H1 (cell line): ENCODE results near the gene BTBD9. TPM values are rescaled to one million over a fixed set of nuclear protein-coding genes. Genes with fewer than 3 reads are reported as not detected.

Experiments
- CTCF ChIA-PET: fragments of 300-600 bp; sonication (Branson Sonifier 250); formaldehyde crosslinking; loops from one replicate; lab custom pipeline; 2021; ENCODE audit not compliant: partially characterized antibody; lab: Charles Lee
- POLR2A ChIA-PET: fragments of 300-600 bp; sonication (Branson Sonifier 250); formaldehyde crosslinking; loops from one replicate; lab custom pipeline; 2021; ENCODE audit warnings: inconsistent platforms; ENCODE audit not compliant: partially characterized antibody; lab: Charles Lee
- DNase-seq, 2 experiments: peaks; one replicate each; pipeline versions ENCODE4 v3.0.0 to v3.0.0-alpha.2; 2010 to 2022; ENCODE audit warnings: low spot score in 2 of 2, low read depth in 1 of 2, mixed read lengths in 1 of 2
- FAIRE-seq: peaks from 2 replicates; lab custom pipeline; 2011; peaks lifted over from hg19 to GRCh38; lab: Jason Lieb, UNC
- H2AFZ ChIP-seq: 2 replicates; pipeline ENCODE4 v1.8.1; 2012; ENCODE audit warnings: low read length, inconsistent platforms
- H2AK5ac ChIP-seq: 2 replicates; pipeline ENCODE4 v1.6.1; 2013; ENCODE audit warnings: low read depth, low read length
- H2BK120ac ChIP-seq: replicated peaks from 2 replicates; pipeline ENCODE3; 2013; ENCODE audit warnings: low read depth, low read length, inconsistent platforms
- H2BK12ac ChIP-seq: 2 replicates; pipeline ENCODE4 v1.6.1; 2013; ENCODE audit warnings: low read depth, low read length
- H2BK15ac ChIP-seq: 2 replicates; pipeline ENCODE4 v1.6.1; 2013; ENCODE audit warnings: low read length
- H2BK20ac ChIP-seq: 2 replicates; pipeline ENCODE4 v1.6.1; 2013; ENCODE audit warnings: low read length
- H2BK5ac ChIP-seq: 2 replicates; pipeline ENCODE4 v1.6.1; 2013; ENCODE audit warnings: low read depth, low read length
- H3K14ac ChIP-seq: 2 replicates; pipeline ENCODE4 v1.6.1; 2013; ENCODE audit warnings: inconsistent platforms; ENCODE audit not compliant: insufficient read length
- H3K18ac ChIP-seq: 2 replicates; pipeline ENCODE4 v1.6.1; 2013; ENCODE audit warnings: low read length; ENCODE audit errors: extremely low read depth
- H3K23ac ChIP-seq: 2 replicates; pipeline ENCODE4 v1.6.1; 2013; ENCODE audit warnings: inconsistent platforms; ENCODE audit not compliant: insufficient read length
- H3K23me2 ChIP-seq: 2 replicates; pipeline ENCODE4 v1.6.1; 2013; ENCODE audit warnings: low read depth, low read length
- H3K27ac ChIP-seq: 2 replicates; pipeline ENCODE4 v1.6.1; 2011; ENCODE audit warnings: low read depth, low read length, inconsistent platforms
- H3K27me3 ChIP-seq, 4 experiments: replicated peaks in 1 of 4; 1 replicate in 1 of 4; 2 replicates in 3 of 4; pipeline versions ENCODE4 v1.6.1 to v1.8.1; 2011 to 2013; ENCODE audit warnings: low read length in 3 of 4, mild to moderate bottlenecking in 3 of 4, inconsistent platforms in 2 of 4, mixed read lengths in 2 of 4, moderate library complexity in 1 of 4; ENCODE audit not compliant: control insufficient read depth in 3 of 4, insufficient read depth in 3 of 4; ENCODE audit errors: extremely low read depth in 1 of 4
- H3K36me3 ChIP-seq, 4 experiments: 2 replicates each; pipeline versions ENCODE4 v1.6.1 to v1.8.1; 2011 to 2013; ENCODE audit warnings: mild to moderate bottlenecking in 4 of 4, low read length in 3 of 4, moderate library complexity in 2 of 4, control low read depth in 1 of 4, inconsistent platforms in 1 of 4; ENCODE audit not compliant: insufficient read depth in 4 of 4, control insufficient read depth in 2 of 4
- H3K4ac ChIP-seq: replicated peaks from 2 replicates; pipeline ENCODE3; 2013; ENCODE audit warnings: low read length, low read depth, mixed read lengths, inconsistent platforms; ENCODE audit not compliant: insufficient read length
- H3K4me1 ChIP-seq, 4 experiments: replicated peaks in 1 of 4; 1 replicate in 1 of 4; 2 replicates in 3 of 4; pipeline versions ENCODE4 v1.6.1 to v1.8.1; 2011 to 2013; ENCODE audit warnings: low read length in 3 of 4, inconsistent platforms in 2 of 4, mixed read lengths in 1 of 4; ENCODE audit not compliant: insufficient read depth in 4 of 4, control insufficient read depth in 3 of 4
- H3K4me2 ChIP-seq, 2 experiments: 2 replicates each; pipeline versions ENCODE4 v1.6.1 to v1.8.1; 2011 to 2013; ENCODE audit warnings: low read depth in 2 of 2, low read length in 2 of 2, control low read depth in 1 of 2, inconsistent platforms in 1 of 2, mild to moderate bottlenecking in 1 of 2; ENCODE audit not compliant: insufficient read depth in 1 of 2
- H3K4me3 ChIP-seq, 4 experiments: fragments of 200-600, 300-600 bp in 1 of 4; sonication (generic), shearing (Covaris generic), sonication (Bioruptor Twin) in 1 of 4; 2 replicates each; pipeline versions ENCODE4 v1.5.1 to v1.8.1; 2011 to 2016; ENCODE audit warnings: low read length in 4 of 4, low read depth in 3 of 4, control low read depth in 2 of 4, inconsistent platforms in 2 of 4, mild to moderate bottlenecking in 2 of 4, mixed read lengths in 1 of 4, moderate library complexity in 1 of 4; ENCODE audit not compliant: insufficient read depth in 2 of 4; ENCODE audit errors: extremely low read depth in 1 of 4
- H3K56ac ChIP-seq: replicated peaks from 2 replicates; pipeline ENCODE3; 2013; ENCODE audit warnings: low read depth, mild to moderate bottlenecking, mixed read lengths, low read length, inconsistent platforms; ENCODE audit not compliant: insufficient read length
- H3K79me1 ChIP-seq: 2 replicates; pipeline ENCODE4 v1.6.1; 2013; ENCODE audit warnings: low read depth, low read length, control low read depth
- H3K79me2 ChIP-seq, 2 experiments: 2 replicates each; pipeline versions ENCODE4 v1.6.1 to v1.8.1; 2012 to 2013; ENCODE audit warnings: low read length in 2 of 2, mild to moderate bottlenecking in 2 of 2, inconsistent platforms in 1 of 2; ENCODE audit not compliant: insufficient read depth in 2 of 2, control insufficient read depth in 1 of 2
- H3K9ac ChIP-seq, 4 experiments: replicated peaks in 1 of 4; 1 replicate in 1 of 4; 2 replicates in 3 of 4; pipeline versions ENCODE4 v1.6.1 to v1.8.1; 2011 to 2013; ENCODE audit warnings: low read depth in 3 of 4, low read length in 3 of 4, control low read depth in 2 of 4, mild to moderate bottlenecking in 2 of 4, moderate library complexity in 2 of 4, inconsistent platforms in 1 of 4; ENCODE audit errors: extremely low read depth in 1 of 4
- H3K9me3 ChIP-seq, 2 experiments: 2 replicates each; pipeline versions ENCODE4 v1.6.1 to v1.8.1; 2012 to 2013; ENCODE audit warnings: mild to moderate bottlenecking in 2 of 2, moderate library complexity in 2 of 2, control low read depth in 1 of 2, inconsistent platforms in 1 of 2, low read depth in 1 of 2, low read length in 1 of 2, mixed read lengths in 1 of 2; ENCODE audit not compliant: insufficient read depth in 2 of 2
- H4K20me1 ChIP-seq, 2 experiments: replicated peaks in 1 of 2; 2 replicates each; pipeline versions ENCODE3 to v1.8.1; 2011 to 2013; ENCODE audit warnings: inconsistent platforms in 2 of 2, low read length in 2 of 2, mild to moderate bottlenecking in 1 of 2; ENCODE audit not compliant: insufficient read depth in 2 of 2, control insufficient read depth in 1 of 2
- H4K5ac ChIP-seq: 2 replicates; pipeline ENCODE4 v1.6.1; 2013; ENCODE audit warnings: low read length, low read depth, mixed read lengths, inconsistent platforms; ENCODE audit not compliant: insufficient read length
- H4K8ac ChIP-seq: 2 replicates; pipeline ENCODE4 v1.8.0; 2013; ENCODE audit warnings: mild to moderate bottlenecking, moderate library complexity, low read length, inconsistent platforms; ENCODE audit not compliant: insufficient read depth; ENCODE audit errors: extremely low read depth
- H4K91ac ChIP-seq: replicated peaks from 2 replicates; pipeline ENCODE3; 2013; ENCODE audit warnings: low read length, mixed read lengths, inconsistent platforms; ENCODE audit not compliant: insufficient read length
- ATF3 ChIP-seq: IDR thresholded peaks from 2 replicates; pipeline ENCODE4 v1.6.1; 2011; ENCODE audit warnings: low read depth, mild to moderate bottlenecking, low read length; ENCODE audit not compliant: insufficient read depth
- BCL11A ChIP-seq, 2 experiments: IDR thresholded peaks; one replicate each; pipeline ENCODE4 v1.6.1; 2011; ENCODE audit warnings: low read depth in 2 of 2, low read length in 2 of 2, mild to moderate bottlenecking in 2 of 2
- CEBPB ChIP-seq: IDR thresholded peaks from 2 replicates; pipeline ENCODE4 v1.6.1; 2012; ENCODE audit warnings: low read depth, low read length
- E2F6 ChIP-seq: IDR thresholded peaks from 2 replicates; pipeline ENCODE4 v1.6.1; 2012; ENCODE audit warnings: inconsistent platforms
- FOSL1 ChIP-seq: IDR thresholded peaks from 2 replicates; pipeline ENCODE4 v1.6.1; 2011; ENCODE audit warnings: mild to moderate bottlenecking, low read depth, low read length, moderate library complexity; ENCODE audit not compliant: insufficient read depth
- HDAC2 ChIP-seq, 2 experiments: fragments of 300-600 bp in 1 of 2; sonication (generic) in 1 of 2; IDR thresholded peaks; 2 replicates each; pipeline ENCODE4 v1.6.1; 2011 to 2012; ENCODE audit warnings: low read depth in 2 of 2, low read length in 2 of 2, mild to moderate bottlenecking in 2 of 2, moderate library complexity in 2 of 2, borderline replicate concordance in 1 of 2, inconsistent platforms in 1 of 2
- HDAC6 ChIP-seq: IDR thresholded peaks from one replicate; pipeline ENCODE4 v1.7.1; 2012; ENCODE audit warnings: low read depth, mild to moderate bottlenecking, inconsistent platforms, low read length, moderate library complexity
- JUND ChIP-seq: IDR thresholded peaks from 2 replicates; pipeline ENCODE4 v1.6.1; 2011; ENCODE audit warnings: mild to moderate bottlenecking, improper control_type of control experiment, low read length
- KDM5A ChIP-seq: fragments of 200-600 bp; IDR thresholded peaks from 2 replicates; pipeline ENCODE4 v1.7.1; 2012; ENCODE audit warnings: mild to moderate bottlenecking, low read length, inconsistent platforms, mixed read lengths
- POLR2AphosphoS5 ChIP-seq: IDR thresholded peaks from 2 replicates; pipeline ENCODE4 v1.6.1; 2011; ENCODE audit warnings: low read depth, low read length
- RBBP5 ChIP-seq: IDR thresholded peaks from 2 replicates; pipeline ENCODE4 v1.7.1; 2012; ENCODE audit warnings: low read depth, mild to moderate bottlenecking, inconsistent platforms, low read length, moderate library complexity, borderline replicate concordance
- SP2 ChIP-seq: IDR thresholded peaks from 2 replicates; pipeline ENCODE4 v1.6.1; 2012; ENCODE audit warnings: mild to moderate bottlenecking, low read length, inconsistent platforms
- SRF ChIP-seq: IDR thresholded peaks from 2 replicates; pipeline ENCODE4 v1.6.1; 2011; ENCODE audit warnings: mild to moderate bottlenecking, low read depth, low read length, moderate library complexity
- TAF1 ChIP-seq: IDR thresholded peaks from 2 replicates; pipeline ENCODE4 v1.6.1; 2011; ENCODE audit warnings: mild to moderate bottlenecking, low read depth, low read length
- WGBS, 2 experiments: shearing (Covaris generic) in 1 of 2; methylation state at CpG; one replicate each; pipeline versions ENCODE4 v1.1.6 to v1.1.7; 2013 to 2015; ENCODE audit warnings: low lambda C conversion rate in 2 of 2, mixed read lengths in 2 of 2, inconsistent platforms in 1 of 2, low coverage in 1 of 2, missing lambda C conversion rate in 1 of 2; ENCODE audit not compliant: insufficient replicate concordance in 2 of 2, insufficient coverage in 1 of 2, insufficient read length in 1 of 2; ENCODE audit errors: extremely low coverage in 1 of 2, missing lambda C conversion rate in 1 of 2; 5-methylcytosine and 5-hydroxymethylcytosine counted together
- polyA plus RNA-seq, 7 experiments: library from polyadenylated mRNA; depleted of rRNA in 3 of 7; stranded (reverse) in 5 of 7; unstranded in 2 of 7; fragments of >200 nt in 5 of 7; fragments of 200-250 nt in 2 of 7; gene quantifications; 1 replicate in 5 of 7; 2 replicates in 1 of 7; 4 replicates in 1 of 7; pipeline versions ENCODE4 v1.2.1 to v1.2.3, GENCODE V29; 2011 to 2013; ENCODE audit warnings: missing spikeins in 2 of 7, mixed read lengths in 2 of 7
- total RNA-seq: library from RNA; stranded (reverse); fragmentation: NEBNext Ultra II Directional; extraction: Animal tissue kit (Norgen Biotek cat#: 25700); gene quantifications from 2 replicates; pipeline ENCODE4 v1.2.1, GENCODE V29; 2021

Gene BTBD9
- total and polyA plus RNA-seq, 2 of the 8 experiments (the other 6 are each of a cell fraction or from before 2014, with no cell fraction given): 0.92 to 4.1 TPM

- 95% methylated on average over 1 of the region's 1 CpG; no CpG with 5 or more reads in 1 of the 2 experiments for WGBS, 2 experiments
- Histone ChIP-seq H3K14ac (no peak overlapping the region), H3K9ac (no peak overlapping the region), H3K18ac (no peak overlapping the region), H3K4me2 (no peak overlapping the region), H2BK5ac (no peak overlapping the region), H3K79me1 (no peaks in the 10 kb centered on the region), H2BK20ac (no peak overlapping the region), H2BK15ac (no peak overlapping the region), H2AK5ac (no peak overlapping the region), H3K27me3 (no peaks in the 10 kb centered on the region), H2BK120ac (no peak overlapping the region), H3K23ac (no peak overlapping the region), H3K9me3 (no peaks in the 10 kb centered on the region), H3K4me1 (no peaks in the 10 kb centered on the region), H4K8ac (no peak overlapping the region), H4K20me1 (no peaks in the 10 kb centered on the region), H3K4me3 (no peak overlapping the region), H4K91ac (no peak overlapping the region), H3K27ac (no peak overlapping the region), H2BK12ac (no peak overlapping the region), H3K4ac (no peak overlapping the region), H3K36me3 (no peaks in the 10 kb centered on the region), H3K23me2 (no peaks in the 10 kb centered on the region; the same call in 1 of the 2 replicates), H3K56ac (no peak overlapping the region), H2AFZ (no peak overlapping the region), H4K5ac (no peak overlapping the region), H3K79me2 (no peaks in the 10 kb centered on the region)
- no peak for FAIRE-seq
- ChIA-PET CTCF (interaction anchor here (1.0 kb wide), 1 partner anchor 9 kb away, joined by 4 read pairs; no protein-coding TSS in a partner anchor), POLR2A (no interaction called here)
- DNase-seq: no peak
- no peak for TF ChIP-seq HDAC2 (IDR thresholded peaks at IDR 0.05; ENCODE audit: borderline replicate concordance in 1 of 2, low read depth in 2 of 2, low read length in 2 of 2)
- no peak for TF ChIP-seq TAF1
- TF ChIP-seq JUND: no peak
- no peak for TF ChIP-seq SRF
- TF ChIP-seq POLR2AphosphoS5: no peak
- no peak for TF ChIP-seq RBBP5
- no peak for TF ChIP-seq KDM5A
- TF ChIP-seq HDAC6: no peak
- no peak for TF ChIP-seq BCL11A (IDR thresholded peaks at IDR 0.05; ENCODE audit: low read depth in 2 of 2, low read length in 2 of 2)
- no peak for TF ChIP-seq CEBPB
- no peak for TF ChIP-seq ATF3
- TF ChIP-seq SP2: no peak
- no peak for TF ChIP-seq FOSL1
- TF ChIP-seq E2F6: no peak
Observed at GRCh38 chr6:38434051-38434450, 205.7 kb downstream of the BTBD9 start.
